SU-DHL-6 (cell line): ENCODE results near the gene PLD5.

Experiments
- H2AFZ ChIP-seq: fragments of 200-600 bp; sonication (generic); 2 replicates; pipeline ENCODE4 v1.6.1; 2014; ENCODE audit warnings: low read depth, mild to moderate bottlenecking, moderate library complexity, mixed read lengths, antibody characterized with exemption, low read length; ENCODE audit not compliant: severe bottlenecking
- H3F3A ChIP-seq: fragments of 200-600 bp; shearing (Covaris generic); 2 replicates; pipeline ENCODE4 v1.6.0; 2016; ENCODE audit warnings: antibody characterized with exemption, mild to moderate bottlenecking; ENCODE audit not compliant: insufficient read depth
- H3K27ac ChIP-seq: fragments of 200-600 bp; sonication (generic); 2 replicates; pipeline ENCODE4 v1.5.1; 2016; ENCODE audit warnings: low read depth, mild to moderate bottlenecking, low read length, moderate library complexity, mixed read lengths
- H3K27me3 ChIP-seq: fragments of 200-600 bp; sonication (generic), shearing (Covaris generic); 2 replicates; pipeline ENCODE4 v1.6.0; 2014; ENCODE audit warnings: mild to moderate bottlenecking, low read length
- H3K36me3 ChIP-seq: fragments of 200-600 bp; sonication (generic); 2 replicates; pipeline ENCODE4 v1.6.1; 2014; ENCODE audit warnings: mild to moderate bottlenecking, low read length, mixed read lengths
- H3K4me2 ChIP-seq: fragments of 300-600, 200-600 bp; shearing (Covaris generic), sonication (generic); 2 replicates; pipeline ENCODE4 v1.6.0; 2014; ENCODE audit warnings: low read length, low read depth, mild to moderate bottlenecking; ENCODE audit not compliant: poor library complexity, severe bottlenecking
- H3K4me3 ChIP-seq: fragments of 200-600 bp; sonication (generic); 2 replicates; pipeline ENCODE4 v1.5.1; 2014; ENCODE audit warnings: antibody characterized with exemption, low read length, mild to moderate bottlenecking, mixed read lengths; ENCODE audit not compliant: insufficient read depth, poor library complexity, severe bottlenecking
- H3K79me2 ChIP-seq: fragments of 200-600 bp; sonication (generic); 2 replicates; pipeline ENCODE4 v1.6.1; 2014; ENCODE audit warnings: mild to moderate bottlenecking, low read length, moderate library complexity; ENCODE audit not compliant: insufficient read depth
- H3K9ac ChIP-seq: fragments of 200-600 bp; sonication (generic); 2 replicates; pipeline ENCODE4 v1.7.0; 2014; ENCODE audit warnings: mild to moderate bottlenecking, low read length
- H3K9me2 ChIP-seq: fragments of 200-600 bp; sonication (generic); replicated peaks from 2 replicates; pipeline ENCODE4 v1.6.1; 2014; ENCODE audit warnings: low read length; ENCODE audit not compliant: insufficient read depth
- H3K9me3 ChIP-seq: fragments of 200-600 bp; sonication (generic); 2 replicates; pipeline ENCODE4 v1.6.1; 2014; ENCODE audit warnings: low read length, mixed read lengths; ENCODE audit not compliant: insufficient read depth
- H4K20me1 ChIP-seq: fragments of 200-600 bp; sonication (generic); 2 replicates; pipeline ENCODE4 v1.6.1; 2014; ENCODE audit warnings: low read depth, mild to moderate bottlenecking, antibody characterized with exemption, low read length, moderate library complexity, mixed read lengths
- EZH2phosphoT487 ChIP-seq: fragments of 200-600 bp; sonication (generic), shearing (Covaris generic); conservative IDR thresholded peaks from 2 replicates; pipeline ENCODE4 v1.6.1; 2018; ENCODE audit warnings: mild to moderate bottlenecking, antibody characterized with exemption, low read length, moderate library complexity, mixed read lengths
- TF ChIP-seq, protein P1 (sequence below): fragments of 200-600 bp; sonication (generic); IDR thresholded peaks from one replicate; pipeline ENCODE4 v1.5.1; 2017; ENCODE audit warnings: antibody characterized with exemption, mild to moderate bottlenecking, low read length, moderate library complexity; ENCODE audit not compliant: insufficient read depth, poor library complexity, severe bottlenecking

The PLD5 gene

DNA sequence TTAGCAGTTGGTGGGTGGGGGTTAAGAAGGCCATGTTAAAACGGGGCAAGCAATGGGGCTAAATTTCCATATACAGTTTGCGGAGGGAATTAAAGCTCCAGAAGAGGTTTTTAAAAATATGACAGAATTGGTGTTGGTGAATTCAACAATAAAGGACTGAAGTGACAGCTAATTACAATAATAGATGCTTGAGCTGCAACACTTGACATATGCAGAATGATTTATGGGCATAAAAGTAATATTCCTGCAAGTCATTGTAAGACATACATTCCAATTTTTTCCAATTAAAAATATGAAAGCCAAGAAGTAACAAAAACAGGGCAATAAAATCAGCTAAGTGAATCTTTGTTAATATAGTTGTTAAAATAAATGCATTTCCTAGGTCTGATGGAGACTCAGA, 323.4 kb downstream of the PLD5 start:
- no peaks in the 10 kb centered on the region for H3K9me3 ChIP-seq
- H3K36me3 ChIP-seq, result no peaks in the 10 kb centered on the region
- TF ChIP-seq EZH2phosphoT487, result no peak
- TF ChIP-seq, protein P1, sequence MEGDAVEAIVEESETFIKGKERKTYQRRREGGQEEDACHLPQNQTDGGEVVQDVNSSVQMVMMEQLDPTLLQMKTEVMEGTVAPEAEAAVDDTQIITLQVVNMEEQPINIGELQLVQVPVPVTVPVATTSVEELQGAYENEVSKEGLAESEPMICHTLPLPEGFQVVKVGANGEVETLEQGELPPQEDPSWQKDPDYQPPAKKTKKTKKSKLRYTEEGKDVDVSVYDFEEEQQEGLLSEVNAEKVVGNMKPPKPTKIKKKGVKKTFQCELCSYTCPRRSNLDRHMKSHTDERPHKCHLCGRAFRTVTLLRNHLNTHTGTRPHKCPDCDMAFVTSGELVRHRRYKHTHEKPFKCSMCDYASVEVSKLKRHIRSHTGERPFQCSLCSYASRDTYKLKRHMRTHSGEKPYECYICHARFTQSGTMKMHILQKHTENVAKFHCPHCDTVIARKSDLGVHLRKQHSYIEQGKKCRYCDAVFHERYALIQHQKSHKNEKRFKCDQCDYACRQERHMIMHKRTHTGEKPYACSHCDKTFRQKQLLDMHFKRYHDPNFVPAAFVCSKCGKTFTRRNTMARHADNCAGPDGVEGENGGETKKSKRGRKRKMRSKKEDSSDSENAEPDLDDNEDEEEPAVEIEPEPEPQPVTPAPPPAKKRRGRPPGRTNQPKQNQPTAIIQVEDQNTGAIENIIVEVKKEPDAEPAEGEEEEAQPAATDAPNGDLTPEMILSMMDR, result no peak
- no peak overlapping the region for H3K9ac ChIP-seq
- no peak overlapping the region for H3K4me2 ChIP-seq
- no peaks in the 10 kb centered on the region for H3K27me3 ChIP-seq
- no peaks in the 10 kb centered on the region for H4K20me1 ChIP-seq
- no peaks in the 10 kb centered on the region for H3K9me2 ChIP-seq
- no peak overlapping the region for H2AFZ ChIP-seq
- H3K4me3 ChIP-seq, result no peak overlapping the region
- H3K27ac ChIP-seq, result no peak overlapping the region
- no peaks in the 10 kb centered on the region for H3F3A ChIP-seq
- no peaks in the 10 kb centered on the region for H3K79me2 ChIP-seq

DNA sequence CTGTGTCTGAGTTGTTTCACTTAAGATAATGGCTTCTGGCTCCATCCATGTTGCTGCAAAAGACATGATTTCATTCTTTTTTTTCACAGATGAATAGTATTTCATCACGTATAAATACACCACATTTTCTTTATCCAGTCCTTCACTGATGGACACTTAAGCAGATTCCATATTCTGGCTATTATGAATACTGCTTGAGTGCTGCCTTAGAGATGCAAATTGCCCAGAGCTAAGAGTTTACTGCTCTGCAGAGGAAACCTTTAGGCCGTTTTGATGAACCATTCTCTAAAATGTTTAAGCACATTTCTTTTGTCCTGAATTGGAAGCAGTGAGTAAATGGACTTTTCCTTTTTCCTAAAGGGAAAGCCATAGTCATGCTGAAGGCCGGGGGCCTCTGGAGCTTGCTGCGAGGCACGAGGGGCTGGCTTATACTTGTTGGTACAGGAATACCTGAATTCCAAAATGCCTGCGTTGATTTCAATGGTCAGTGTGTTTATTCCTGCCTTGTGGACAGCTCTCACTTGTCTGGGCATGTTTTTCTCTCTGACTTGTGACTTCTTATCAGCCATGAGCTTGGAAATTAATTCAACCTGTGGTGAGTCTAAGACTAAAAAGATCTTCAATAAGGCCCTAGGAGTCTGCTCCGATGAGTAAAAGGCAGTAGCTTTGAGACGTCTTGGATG, 324.6 kb downstream of the PLD5 start:
- no peak for TF ChIP-seq EZH2phosphoT487
- TF ChIP-seq, protein P1, result no peak
- H3F3A ChIP-seq, result no peaks in the 10 kb centered on the region
- no peak overlapping the region for H3K4me2 ChIP-seq
- H3K9me3 ChIP-seq, result no peaks in the 10 kb centered on the region
- no peaks in the 10 kb centered on the region for H3K9me2 ChIP-seq
- no peaks in the 10 kb centered on the region for H3K79me2 ChIP-seq
- H3K4me3 ChIP-seq, result no peak overlapping the region
- no peaks in the 10 kb centered on the region for H3K27me3 ChIP-seq
- no peak overlapping the region for H3K27ac ChIP-seq
- H3K36me3 ChIP-seq, result no peaks in the 10 kb centered on the region
- H3K9ac ChIP-seq, result no peak overlapping the region
- no peaks in the 10 kb centered on the region for H4K20me1 ChIP-seq
- no peak overlapping the region for H2AFZ ChIP-seq

DNA sequence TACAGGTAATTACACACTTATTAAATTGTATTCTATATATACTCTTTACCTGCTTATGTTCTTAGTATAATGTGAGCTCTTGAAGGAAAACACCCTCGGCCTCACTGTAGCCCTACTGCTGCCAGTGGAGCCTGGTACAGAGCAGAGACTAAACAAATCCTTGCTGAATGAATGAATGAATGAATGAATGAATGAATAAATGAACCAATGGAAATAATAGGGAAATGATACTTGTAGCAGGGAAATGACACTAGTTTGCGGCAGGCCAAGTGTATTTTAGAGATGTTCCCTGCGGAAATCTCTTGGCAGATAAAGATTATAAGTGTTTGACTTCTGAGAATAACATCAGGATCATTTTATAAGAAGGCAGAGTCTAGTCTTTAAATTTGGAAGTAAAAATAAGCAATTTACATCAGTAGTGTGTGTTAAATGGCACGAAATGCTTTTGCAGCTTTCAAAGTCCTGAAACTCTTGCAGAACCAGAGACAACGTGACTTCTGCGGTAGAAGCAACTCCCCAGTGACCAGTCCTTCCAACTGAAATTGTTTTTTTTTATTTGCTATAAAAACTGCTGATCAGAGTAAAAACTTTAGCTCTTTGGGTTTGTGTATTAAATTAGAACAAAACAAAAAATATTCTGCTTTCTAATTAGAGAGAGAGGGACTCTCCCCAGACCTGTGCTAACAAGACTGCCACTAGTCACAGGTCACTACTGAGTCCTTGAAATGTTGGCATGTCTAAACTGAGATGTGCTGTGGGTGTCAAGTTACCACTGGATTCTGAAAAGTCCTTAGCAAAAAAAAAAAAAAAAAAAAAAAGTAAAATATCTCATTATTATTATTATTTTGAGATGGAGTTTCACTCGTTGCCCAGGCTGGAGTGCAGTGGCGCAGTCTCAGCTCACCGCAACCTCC, 326.3 kb downstream of the PLD5 start:
- no peaks in the 10 kb centered on the region for H3K27me3 ChIP-seq
- H3K4me2 ChIP-seq, result no peak overlapping the region
- H3K9me3 ChIP-seq, result no peaks in the 10 kb centered on the region
- H3K9me2 ChIP-seq, result no peaks in the 10 kb centered on the region
- no peaks in the 10 kb centered on the region for H3K79me2 ChIP-seq
- H3K36me3 ChIP-seq, result no peaks in the 10 kb centered on the region
- TF ChIP-seq, protein P1, result no peak
- TF ChIP-seq EZH2phosphoT487, result no peak
- no peak overlapping the region for H3K4me3 ChIP-seq
- no peak overlapping the region for H3K9ac ChIP-seq
- H4K20me1 ChIP-seq, result no peaks in the 10 kb centered on the region
- no peak overlapping the region for H2AFZ ChIP-seq
- no peak overlapping the region for H3K27ac ChIP-seq
- H3F3A ChIP-seq, result no peaks in the 10 kb centered on the region
